Muscle layer of colon (tissue), 2 donors: Measurements from ENCODE around the gene PSEN2.
"Not testable (repeated sequence)": the region's sequence is repeated elsewhere in the genome, so short reads cannot be mapped to it uniquely, and the experiment has no call there.

Experiments
- H3K27ac ChIP-seq: one replicate; pipeline ENCODE4 v1.7.0; 2013; ENCODE audit warnings: low read depth, mild to moderate bottlenecking, low read length, moderate library complexity
- H3K27me3 ChIP-seq, 2 donors: one replicate each; pipeline ENCODE4 v1.7.0; 2013; ENCODE audit warnings: low read length in 2 of 2, mild to moderate bottlenecking in 2 of 2; ENCODE audit not compliant: insufficient read depth in 2 of 2, control insufficient read depth in 1 of 2
- H3K36me3 ChIP-seq: one replicate; pipeline ENCODE4 v1.7.0; 2013; ENCODE audit warnings: mild to moderate bottlenecking, low read length; ENCODE audit not compliant: insufficient read depth
- H3K4me1 ChIP-seq: one replicate; pipeline ENCODE4 v1.7.0; 2013; ENCODE audit warnings: mild to moderate bottlenecking, low read length; ENCODE audit not compliant: insufficient read depth
- H3K4me3 ChIP-seq, 2 donors: one replicate each; pipeline ENCODE4 v1.7.0; 2013; ENCODE audit warnings: low read length in 2 of 2, low read depth in 1 of 2, mild to moderate bottlenecking in 1 of 2, moderate library complexity in 1 of 2
- H3K9ac ChIP-seq: one replicate; pipeline ENCODE4 v1.7.0; 2013; ENCODE audit warnings: low read length
- H3K9me3 ChIP-seq: one replicate; pipeline ENCODE4 v1.7.0; 2013; ENCODE audit warnings: mild to moderate bottlenecking, low read length
- donor health status: abdominal sarcoma.
- donor health status: Adenocarcinoma of cecum.

The PSEN2 gene

GRCh38 chr1:226929260-226930111 is 59.1 kb downstream of the PSEN2 start:
- not testable (repeated sequence) for H3K27me3 ChIP-seq, H3K9me3 ChIP-seq, H3K4me1 ChIP-seq, H3K27ac ChIP-seq, H3K9ac ChIP-seq, H3K36me3 ChIP-seq, H3K4me3 ChIP-seq

GRCh38 chr1:226934483-226935237 is 64.2 kb downstream of the PSEN2 start:
- Histone ChIP-seq H3K4me1 (peaks cover 7% of the 10 kb centered on the region), H3K27ac (no peak overlapping the region), H3K9me3 (no peaks in the 10 kb centered on the region), H3K36me3 (no peaks in the 10 kb centered on the region), H3K4me3 (no peak overlapping the region), H3K9ac (no peak overlapping the region), H3K27me3 (no peaks in the 10 kb centered on the region)

- Histone ChIP-seq H3K27me3 (no peaks in the 10 kb centered on the region), H3K4me3 (no peak overlapping the region), H3K4me1 (peaks cover 32% of the 10 kb centered on the region), H3K9me3 (no peaks in the 10 kb centered on the region), H3K27ac (peak overlapping the region; percentile 100), H3K9ac (no peak overlapping the region), H3K36me3 (no peaks in the 10 kb centered on the region)
These were observed 67.7 kb downstream of the PSEN2 start for GRCh38 chr1:226937940-226938725.

- Histone ChIP-seq H3K27ac (peak overlapping the region; percentile 100), H3K4me1 (peaks cover 41% of the 10 kb centered on the region), H3K9ac (peak overlapping the region; percentile 81), H3K36me3 (no peaks in the 10 kb centered on the region), H3K4me3 (peak overlapping the region; percentile 79 to 94), H3K27me3 (no peaks in the 10 kb centered on the region), H3K9me3 (no peaks in the 10 kb centered on the region)
These were observed 68.6 kb downstream of the PSEN2 start for GRCh38 chr1:226938903-226939437.

- H3K9me3 ChIP-seq, result no peaks in the 10 kb centered on the region
- peak overlapping the region; percentile 79 to 94 for H3K4me3 ChIP-seq
- H3K27me3 ChIP-seq, result no peaks in the 10 kb centered on the region
- peak overlapping the region; percentile 100 for H3K27ac ChIP-seq
- peaks cover 46% of the 10 kb centered on the region for H3K4me1 ChIP-seq
- H3K36me3 ChIP-seq, result no peaks in the 10 kb centered on the region
- H3K9ac ChIP-seq, result peak overlapping the region; percentile 81
These were observed 69.1 kb downstream of the PSEN2 start for GRCh38 chr1:226939438-226940028.

- Histone ChIP-seq H3K27ac (peak within 1 kb of the TSS; percentile 100), H3K36me3 (no peaks in the 10 kb centered on the region), H3K4me3 (peak within 1 kb of the TSS; percentile 79 to 94), H3K27me3 (no peaks in the 10 kb centered on the region), H3K4me1 (peaks cover 53% of the 10 kb centered on the region), H3K9me3 (no peaks in the 10 kb centered on the region), H3K9ac (peak within 1 kb of the TSS; percentile 81)
These were observed 69.8 kb downstream of the PSEN2 start, which contains the start of gene COQ8A for GRCh38 chr1:226940029-226940805. Gene COQ8A (plus strand): TSS chr1:226940294. CDS start chr1:226961386, 21,092 bp downstream.

- Histone ChIP-seq H3K36me3 (no peaks in the 10 kb centered on the region), H3K9me3 (no peaks in the 10 kb centered on the region), H3K27ac (peak overlapping the region; percentile 69), H3K9ac (peak overlapping the region; percentile 26), H3K4me1 (peaks cover 58% of the 10 kb centered on the region), H3K4me3 (peak overlapping the region; percentile 70 to 81), H3K27me3 (no peaks in the 10 kb centered on the region)
These were observed 70.3 kb downstream of the PSEN2 start for GRCh38 chr1:226940806-226941067.

GRCh38 chr1:226942392-226942791 is 72.0 kb downstream of the PSEN2 start:
- H3K36me3 ChIP-seq, result no peaks in the 10 kb centered on the region
- no peaks in the 10 kb centered on the region for H3K9me3 ChIP-seq
- no peaks in the 10 kb centered on the region for H3K27me3 ChIP-seq
- no peak overlapping the region for H3K9ac ChIP-seq
- no peak overlapping the region for H3K27ac ChIP-seq
- peak overlapping the region in 1 of 2 donors; percentile 81 for H3K4me3 ChIP-seq
- H3K4me1 ChIP-seq, result peaks cover 73% of the 10 kb centered on the region

- Histone ChIP-seq H3K4me3 (no peak overlapping the region), H3K36me3 (no peaks in the 10 kb centered on the region), H3K27me3 (no peaks in the 10 kb centered on the region), H3K9me3 (no peaks in the 10 kb centered on the region), H3K27ac (no peak overlapping the region), H3K4me1 (peaks cover 73% of the 10 kb centered on the region), H3K9ac (no peak overlapping the region)
These were observed 72.7 kb downstream of the PSEN2 start for GRCh38 chr1:226943156-226943555.

GRCh38 chr1:226943927-226944326 is 73.5 kb downstream of the PSEN2 start:
- H3K9ac ChIP-seq, result no peak overlapping the region
- no peaks in the 10 kb centered on the region for H3K9me3 ChIP-seq

More at GRCh38 chr1:226943927-226944326, 73.5 kb downstream of the PSEN2 start:
- Histone ChIP-seq H3K4me3 (no peak overlapping the region), H3K27me3 (no peaks in the 10 kb centered on the region), H3K4me1 (peaks cover 66% of the 10 kb centered on the region), H3K27ac (no peak overlapping the region), H3K36me3 (no peaks in the 10 kb centered on the region)
